Activated CD8-positive, alpha-beta memory T cell treated with anti-CD3 and anti-CD28 coated beads for 36 hours (primary cell): ENCODE measurements around the gene RNF114. TPM values are rescaled to one million over a fixed set of nuclear protein-coding genes. Genes with fewer than 3 reads are reported as not detected.
"Not testable (repeated sequence)": the region's sequence is repeated elsewhere in the genome, so short reads cannot be mapped to it uniquely, and the experiment has no call there.

Source experiments
- CTCF ChIA-PET: fragments of 350-600 bp; sonication (Branson Sonifier 250); formaldehyde crosslinking; loops from one replicate; lab custom pipeline; 2021; ENCODE audit warnings: antibody characterized with exemption; lab: Charles Lee
- POLR2A ChIA-PET: fragments of 350-600 bp; sonication (Branson Sonifier 250); formaldehyde crosslinking; loops from one replicate; lab custom pipeline; 2021; ENCODE audit warnings: antibody characterized with exemption; lab: Charles Lee
- total RNA-seq, 2 experiments: library from RNA; stranded (reverse); gene quantifications; one replicate each; pipeline ENCODE4 v1.2.3, GENCODE V29; 2021

Gene RNF114
- total RNA-seq, 2 experiments from 2014 or later, result 59.4 to 63.8 TPM

- ChIA-PET CTCF (no interaction called here), POLR2A (no interaction called here)
Observed at GRCh38 chr20:49945306-49945700, 9.1 kb downstream of the RNF114 start.

- CTCF ChIA-PET, result interaction anchor here (1.0 kb wide), 1 partner anchor 33 kb away, joined by 3 read pairs; no protein-coding TSS in a partner anchor
- POLR2A ChIA-PET, result no interaction called here
Observed at GRCh38 chr20:49945701-49946477, 9.7 kb downstream of the RNF114 start.

DNA sequence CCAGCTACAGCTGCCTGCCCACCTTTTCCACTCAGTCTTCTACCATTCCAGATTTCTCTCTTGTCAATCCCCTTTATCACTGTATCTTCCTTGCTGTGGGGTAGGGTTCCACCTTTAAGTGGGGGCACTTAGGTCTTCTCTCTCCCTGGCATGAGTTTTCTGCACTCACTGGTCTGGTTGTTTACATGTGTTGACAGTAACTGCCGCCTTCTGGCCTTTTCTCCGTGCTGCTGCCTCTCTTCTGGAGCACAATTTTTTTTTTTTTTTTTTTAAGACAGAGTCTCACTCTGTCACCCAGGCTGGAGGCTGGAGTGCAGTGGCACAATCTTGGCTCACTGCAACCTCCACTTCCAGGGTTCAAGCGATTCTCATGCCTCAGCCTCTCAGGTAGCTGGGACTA lies 12.0 kb downstream of the RNF114 start:
- CTCF ChIA-PET, result interaction anchor here (0.6 kb wide), 2 partner anchors 594 to 727 kb away, joined by 3 to 4 read pairs; no protein-coding TSS in a partner anchor
- POLR2A ChIA-PET, result interaction anchor here (1.0 kb wide), 1 partner anchor 12 kb away, joined by 10 read pairs; the partner anchor contains the start of gene RNF114

GRCh38 chr20:49948809-49949507 lies 12.8 kb downstream of the RNF114 start:
- POLR2A ChIA-PET, result no interaction called here

GRCh38 chr20:49951151-49951550 lies 15.0 kb downstream of the RNF114 start:
- POLR2A ChIA-PET, result interaction anchor here (0.5 to 1.3 kb wide), 2 partner anchors 13 to 35 kb away, joined by 3 read pairs; no protein-coding TSS in a partner anchor
- CTCF ChIA-PET, result interaction anchor here (1.1 to 1.3 kb wide), 4 partner anchors 15 to 121 kb away, joined by 3 to 6 read pairs (median 4); partner anchors contain the start of gene RNF114

More at GRCh38 chr20:49948809-49949507, 12.8 kb downstream of the RNF114 start:
- CTCF ChIA-PET, result interaction anchor here (1.0 kb wide), 1 partner anchor 30 kb away, joined by 3 read pairs; no protein-coding TSS in a partner anchor

DNA sequence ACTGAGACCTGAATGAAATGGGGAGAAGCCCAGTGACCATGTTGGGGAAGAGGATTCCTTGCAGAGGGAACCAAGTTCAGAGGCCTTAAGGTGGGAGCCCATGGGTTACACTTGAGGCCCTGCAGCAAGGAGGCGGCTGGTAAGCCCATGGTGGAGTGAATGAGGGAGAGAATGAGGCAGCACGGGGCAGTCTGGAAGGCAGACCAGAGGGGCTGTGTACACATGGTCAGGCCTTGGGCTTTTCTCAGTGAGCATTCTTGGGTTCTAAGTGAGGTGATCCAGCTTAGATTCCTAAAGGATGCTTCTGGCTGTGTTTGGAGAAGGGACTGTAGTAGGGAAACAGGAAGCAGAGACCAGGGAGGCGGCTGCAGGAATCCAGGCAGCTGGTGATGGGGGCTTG lies 19.0 kb downstream of the RNF114 start:
- ChIA-PET CTCF (interaction anchor here (1.3 kb wide), 1 partner anchor 117 kb away, joined by 3 read pairs; no protein-coding TSS in a partner anchor), POLR2A (no interaction called here)

GRCh38 chr20:49955830-49956396 lies 19.7 kb downstream of the RNF114 start:
- CTCF ChIA-PET, result interaction anchor here (1.3 kb wide), 1 partner anchor 116 kb away, joined by 3 read pairs; no protein-coding TSS in a partner anchor
- POLR2A ChIA-PET, result not testable (repeated sequence)

GRCh38 chr20:49956689-49957088 lies 20.5 kb downstream of the RNF114 start:
- CTCF ChIA-PET, result interaction anchor here (1.1 kb wide), 1 partner anchor 128 kb away, joined by 4 read pairs; no protein-coding TSS in a partner anchor
- POLR2A ChIA-PET, result no interaction called here

DNA sequence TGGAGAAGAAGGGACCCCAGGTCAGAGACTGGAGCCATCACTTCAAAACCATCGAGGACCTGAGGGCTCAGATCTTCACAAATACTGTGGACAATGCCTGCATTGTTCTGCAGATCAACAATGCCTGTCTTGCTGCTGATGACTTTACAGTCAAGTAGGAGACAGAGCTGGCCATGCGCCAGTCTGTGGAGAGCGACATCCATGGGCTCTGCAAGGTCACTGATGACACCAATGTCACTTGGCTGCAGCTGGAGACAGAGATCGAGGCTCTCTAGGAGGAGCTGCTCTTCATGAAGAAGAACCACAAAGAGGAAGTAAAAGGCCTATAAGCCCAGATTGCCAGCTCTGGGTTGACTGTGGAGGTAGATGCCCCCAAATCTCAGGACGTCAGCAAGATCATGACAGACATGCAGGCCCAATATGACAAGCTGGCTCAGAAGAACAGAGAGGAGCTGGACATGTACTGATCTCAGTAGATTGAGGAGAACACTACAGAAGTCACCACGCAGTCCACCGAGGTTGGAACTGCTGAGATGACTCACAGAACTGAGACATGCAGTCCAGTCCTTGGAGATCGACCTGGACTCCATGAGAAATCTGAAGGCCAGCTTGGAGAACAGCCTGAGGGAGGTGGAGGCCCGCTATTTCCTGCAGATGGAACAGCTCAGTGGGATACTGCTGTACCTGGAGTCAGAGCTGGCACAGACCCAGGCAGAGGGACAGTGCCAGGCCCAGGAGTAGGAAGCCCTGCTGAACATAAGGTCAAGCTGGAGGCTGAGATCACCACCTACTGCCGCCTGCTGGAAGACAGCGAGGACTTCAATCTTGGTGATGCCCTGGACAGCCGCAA lies 21.1 kb downstream of the RNF114 start:
- POLR2A ChIA-PET, result not testable (repeated sequence)
- CTCF ChIA-PET, result interaction anchor here (0.6 to 1.1 kb wide), 3 partner anchors 22 to 221 kb away, joined by 3 to 4 read pairs (median 3); no protein-coding TSS in a partner anchor

GRCh38 chr20:49961413-49961812 lies 25.2 kb downstream of the RNF114 start:
- POLR2A ChIA-PET, result no interaction called here
- CTCF ChIA-PET, result interaction anchor here (0.9 to 2.6 kb wide), 2 partner anchors 17 to 180 kb away, joined by 4 to 8 read pairs; no protein-coding TSS in a partner anchor

DNA sequence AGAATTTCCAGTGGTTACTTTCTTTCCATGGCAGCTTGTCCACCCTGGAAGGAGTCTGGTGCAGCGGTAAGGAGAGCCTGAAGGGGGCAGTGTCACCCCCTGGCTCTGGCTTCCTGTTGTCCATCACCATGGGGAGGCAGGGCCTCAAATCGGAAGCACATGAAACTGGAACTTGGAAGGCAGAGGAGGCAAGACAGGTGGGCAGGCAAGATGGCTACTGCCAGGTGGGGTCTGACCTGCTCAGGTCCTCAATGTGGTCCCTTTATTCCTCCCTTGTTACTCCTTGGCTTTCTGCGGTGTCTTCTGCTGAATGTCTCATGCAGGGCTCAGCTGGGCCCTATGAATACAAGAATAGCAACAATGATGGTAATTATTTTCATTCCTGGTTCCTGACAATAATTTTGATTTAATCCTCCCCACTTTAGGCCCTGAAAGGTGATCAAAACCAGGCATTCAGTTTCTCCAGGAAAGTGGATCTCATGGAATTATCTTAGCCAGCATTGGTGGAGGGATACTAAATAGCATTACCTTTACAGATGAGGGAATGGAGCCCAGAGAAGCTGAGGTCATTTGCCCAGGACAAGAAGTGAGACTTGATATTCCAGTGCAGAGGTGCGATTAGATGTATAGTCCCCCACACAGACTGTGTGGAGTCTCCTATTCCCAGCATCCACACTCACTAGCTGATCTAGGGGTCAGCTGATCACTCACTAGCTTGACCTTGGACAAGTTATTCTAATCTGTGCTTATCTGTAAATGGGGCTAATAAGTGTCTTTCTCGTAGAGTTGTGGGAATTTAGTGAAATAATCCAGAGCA lies 29.0 kb downstream of the RNF114 start:
- ChIA-PET CTCF (interaction anchor here (0.6 to 3.5 kb wide), 4 partner anchors 14 to 129 kb away, joined by 3 to 23 read pairs (median 12); no protein-coding TSS in a partner anchor), POLR2A (no interaction called here)

DNA sequence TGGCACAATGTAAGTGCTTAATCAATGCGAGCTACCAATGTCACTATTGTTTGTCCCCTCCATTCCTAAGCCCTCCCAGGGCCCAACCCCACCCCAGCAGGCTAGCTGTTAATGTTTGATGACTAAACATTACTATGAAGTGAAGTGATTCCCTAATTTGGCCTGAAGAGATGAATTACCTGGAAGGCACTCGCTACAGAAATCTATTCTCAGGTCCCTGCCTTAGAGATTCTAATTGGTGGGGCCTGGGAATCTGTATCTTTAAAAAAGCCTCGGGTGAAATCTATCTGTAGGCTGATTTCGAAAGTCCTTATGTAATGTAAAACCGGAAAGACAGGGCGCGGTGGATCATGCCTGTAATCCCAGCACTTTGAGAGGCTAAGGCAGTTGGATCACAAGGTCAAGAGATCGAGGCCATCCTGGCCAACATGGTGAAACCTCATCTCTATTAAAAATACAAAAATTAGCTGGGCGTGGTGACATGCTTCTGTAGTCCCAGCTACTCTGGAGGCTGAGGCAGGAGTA lies 29.6 kb downstream of the RNF114 start:
- POLR2A ChIA-PET, result no interaction called here
- CTCF ChIA-PET, result interaction anchor here (0.6 to 3.5 kb wide), 3 partner anchors 13 to 105 kb away, joined by 3 to 23 read pairs (median 21); no protein-coding TSS in a partner anchor

DNA sequence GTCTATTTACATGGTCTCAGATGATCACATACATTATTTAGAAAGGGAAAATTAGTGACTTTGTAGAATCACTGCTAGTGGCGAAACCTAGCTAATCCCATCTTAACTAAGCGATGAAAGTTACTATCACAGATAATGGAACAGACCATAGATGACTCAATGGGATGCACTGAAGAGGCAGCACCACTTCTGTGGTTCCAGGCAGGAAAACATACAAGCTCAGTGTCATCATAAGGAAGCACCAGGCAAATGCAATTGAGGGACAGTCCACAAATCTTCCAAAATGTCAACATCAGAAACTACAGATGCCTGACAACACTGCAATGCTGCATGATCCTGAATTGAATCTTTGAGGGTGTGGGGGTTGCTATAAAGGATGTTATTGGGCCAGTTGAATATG lies 30.7 kb downstream of the RNF114 start:
- ChIA-PET POLR2A (no interaction called here), CTCF (interaction anchor here (2.5 to 3.5 kb wide), 2 partner anchors 12 to 104 kb away, joined by 21 to 23 read pairs; no protein-coding TSS in a partner anchor)

DNA sequence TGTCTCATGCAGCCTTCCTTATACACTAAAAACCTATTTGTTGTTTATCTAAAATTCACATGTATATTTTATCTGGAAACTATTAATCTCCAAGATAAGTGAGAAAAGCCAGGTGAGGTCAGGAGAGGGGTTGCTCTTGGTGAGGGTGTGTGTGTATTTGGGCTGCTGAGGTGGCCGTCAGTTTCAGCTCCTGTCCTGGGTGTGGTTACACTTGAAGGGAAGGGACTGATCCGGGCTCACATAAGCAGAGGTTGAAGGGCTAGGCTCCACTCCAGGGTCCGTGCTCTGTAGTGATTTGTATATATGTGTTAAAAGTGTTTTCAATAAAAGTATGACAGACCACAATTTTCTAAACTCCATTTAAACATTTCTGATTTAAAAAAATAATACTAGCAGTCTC lies 33.0 kb downstream of the RNF114 start:
- POLR2A ChIA-PET, result no interaction called here
- CTCF ChIA-PET, result interaction anchor here (0.6 to 2.0 kb wide), 2 partner anchors 10 to 103 kb away, joined by 3 to 12 read pairs; no protein-coding TSS in a partner anchor

DNA sequence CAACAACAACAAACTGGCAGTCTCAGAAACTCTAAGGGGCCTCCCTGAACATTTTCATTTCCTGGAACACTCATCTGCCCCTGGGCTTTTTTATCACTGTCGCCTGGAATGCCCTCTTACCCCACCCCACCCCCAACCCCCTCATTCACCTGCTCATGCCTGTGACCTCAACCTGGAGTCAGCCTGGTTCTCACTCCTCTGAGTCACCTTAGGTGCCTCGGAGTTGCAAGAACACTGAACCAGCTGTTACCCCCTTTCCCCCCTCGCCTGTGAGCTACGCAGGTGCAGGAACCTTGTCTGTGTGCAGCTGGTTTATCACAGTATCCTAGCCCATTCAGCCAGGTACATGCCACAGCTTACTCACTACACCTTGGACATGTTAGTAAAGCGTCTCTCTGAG lies 33.7 kb downstream of the RNF114 start:
- ChIA-PET CTCF (interaction anchor here (0.6 to 2.0 kb wide), 2 partner anchors 9 to 103 kb away, joined by 3 to 12 read pairs; no protein-coding TSS in a partner anchor), POLR2A (interaction anchor here (0.7 kb wide), 1 partner anchor 19 kb away, joined by 3 read pairs; no protein-coding TSS in a partner anchor)

DNA sequence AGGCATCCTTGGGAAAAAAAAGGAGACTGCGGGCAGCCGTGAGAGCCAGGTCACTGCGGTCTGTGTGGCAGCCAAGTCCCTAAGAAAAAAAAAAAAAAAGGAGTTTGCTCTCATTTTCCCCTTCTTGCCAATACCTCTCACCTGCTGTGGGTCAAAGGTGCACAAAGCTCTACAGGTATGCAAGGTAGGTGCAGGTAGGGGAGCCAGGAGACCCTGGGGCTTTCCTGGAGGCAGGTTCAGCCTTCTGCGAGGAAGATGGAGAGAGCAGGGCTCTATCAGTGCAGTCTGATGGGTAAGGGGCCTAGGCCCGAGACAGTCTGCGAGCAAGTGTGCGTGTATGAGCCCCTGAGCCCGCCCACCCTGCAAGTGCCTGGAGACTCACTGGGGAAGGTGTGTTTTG lies 34.3 kb downstream of the RNF114 start:
- CTCF ChIA-PET, result interaction anchor here (2.0 kb wide), 1 partner anchor 8 kb away, joined by 12 read pairs; no protein-coding TSS in a partner anchor

More for the DNA sequence above, 34.3 kb downstream of the RNF114 start:
- POLR2A ChIA-PET, result interaction anchor here (0.7 kb wide), 1 partner anchor 20 kb away, joined by 3 read pairs; no protein-coding TSS in a partner anchor
